Measurements from ENCODE around the gene FOS.
"Not testable (repeated sequence)": the region's sequence is repeated elsewhere in the genome, so short reads cannot be mapped to it uniquely, and the experiment has no call there.

The FOS gene

DNA sequence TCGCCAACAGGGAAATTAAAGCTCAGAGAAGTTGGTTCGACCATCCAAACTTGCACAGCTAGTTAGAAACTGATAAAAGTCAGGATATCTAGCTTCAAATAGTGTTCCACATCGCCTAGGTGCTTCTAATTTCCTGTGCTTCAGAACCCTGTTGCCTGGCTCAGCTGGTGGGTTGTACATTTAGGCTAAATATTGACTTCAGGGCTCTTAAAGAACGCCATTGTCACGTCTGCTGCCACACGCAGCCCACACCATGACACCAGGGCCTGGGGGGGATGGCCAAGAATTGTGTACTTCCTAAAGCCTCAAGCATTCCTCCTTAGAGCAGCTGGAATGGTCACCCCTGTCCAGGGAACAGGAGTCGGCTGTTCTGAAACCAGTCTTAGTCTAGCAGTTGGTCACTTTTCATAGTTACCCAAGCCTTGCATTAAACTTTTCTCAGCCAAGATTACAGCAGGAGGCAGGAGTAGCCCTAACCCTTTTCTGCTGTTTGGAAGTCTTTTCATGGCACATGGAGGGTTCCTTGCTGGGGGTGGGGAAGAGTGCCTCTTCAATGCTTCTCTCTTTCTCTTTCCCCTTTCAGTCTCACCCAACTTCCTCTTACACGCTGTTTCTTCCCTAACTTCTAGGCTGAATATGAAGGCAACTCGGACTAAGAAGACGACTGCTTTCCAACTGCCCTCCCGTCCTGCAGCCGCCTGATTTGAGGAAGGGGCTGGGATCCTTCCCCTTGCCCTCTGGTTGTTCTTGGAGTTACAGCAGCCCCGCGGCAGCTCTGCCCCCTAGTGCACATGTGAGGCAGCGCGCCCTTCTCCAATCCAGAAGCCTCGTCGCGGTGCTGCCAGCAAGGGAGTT lies 17.1 kb downstream of the FOS start:
- DNase-seq: peak; percentile 46

DNA sequence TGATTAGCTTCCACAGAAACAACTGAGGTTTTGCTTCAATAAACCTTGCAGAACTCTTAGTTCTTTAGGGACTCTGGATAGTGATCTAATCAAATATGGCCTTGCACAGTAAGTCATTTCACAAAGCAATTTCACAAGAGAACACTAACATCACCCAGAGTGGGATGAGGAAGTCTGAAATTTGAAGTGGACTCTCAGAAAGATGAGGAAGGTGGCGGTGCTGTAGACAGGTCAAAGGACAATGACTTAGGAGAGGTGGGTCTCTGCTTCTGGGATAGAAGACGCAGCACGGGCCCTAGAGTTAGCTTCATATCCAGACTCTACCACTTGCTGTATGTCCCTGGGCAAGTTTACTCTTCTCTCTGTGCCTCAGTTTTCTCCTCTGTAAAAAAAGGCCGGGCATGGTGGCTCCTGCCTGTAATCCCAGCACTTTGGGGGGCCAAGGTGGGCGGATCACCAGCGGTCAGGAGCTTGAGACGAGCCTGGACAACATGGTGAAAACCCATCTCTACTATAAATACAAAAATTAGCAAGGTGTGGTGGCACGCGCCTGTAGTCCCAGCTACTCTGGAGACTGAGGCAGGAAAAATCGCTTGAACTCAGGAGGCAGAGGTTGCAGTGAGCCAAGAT lies 18.9 kb downstream of the FOS start:
- peak; percentile 75 for DNase-seq

DNA sequence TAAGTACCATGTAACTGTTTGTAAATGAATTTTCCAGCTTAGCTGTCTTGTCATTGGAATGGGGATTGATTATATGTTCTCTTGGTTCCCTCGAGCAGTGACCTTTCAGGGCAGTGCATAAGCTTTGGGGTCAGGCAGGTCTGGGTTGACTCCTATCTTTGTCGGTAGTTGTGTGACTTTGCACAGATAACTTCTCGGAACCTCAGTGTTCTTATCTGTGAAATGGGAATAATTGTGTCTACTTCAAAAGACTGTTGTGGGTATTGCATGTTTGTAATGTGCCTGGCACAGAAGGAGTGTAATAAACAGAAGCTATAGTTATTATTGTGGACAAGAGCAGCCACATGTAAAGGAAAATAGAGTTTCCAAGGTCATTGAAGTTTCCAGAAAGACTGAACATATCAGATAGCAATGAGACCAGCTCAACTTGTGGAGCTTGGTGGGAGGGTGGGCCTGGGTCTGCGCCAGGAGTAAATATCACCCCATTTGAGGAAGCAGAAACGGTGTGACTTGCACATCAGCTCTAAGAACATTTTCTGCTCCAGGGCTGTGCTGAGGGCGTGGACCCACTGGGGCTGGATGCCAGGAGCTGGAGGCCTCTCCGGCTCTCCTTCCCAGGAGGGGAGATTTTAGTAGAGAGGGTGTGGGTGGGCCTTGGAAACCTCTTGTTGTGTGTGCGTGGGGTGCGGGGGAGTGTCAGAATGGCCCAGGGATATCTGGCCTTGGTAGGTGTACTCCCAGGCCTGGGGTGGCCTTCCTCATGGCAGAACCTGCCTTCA lies 19.7 kb downstream of the FOS start:
- DNase-seq: peak; percentile 47

DNA sequence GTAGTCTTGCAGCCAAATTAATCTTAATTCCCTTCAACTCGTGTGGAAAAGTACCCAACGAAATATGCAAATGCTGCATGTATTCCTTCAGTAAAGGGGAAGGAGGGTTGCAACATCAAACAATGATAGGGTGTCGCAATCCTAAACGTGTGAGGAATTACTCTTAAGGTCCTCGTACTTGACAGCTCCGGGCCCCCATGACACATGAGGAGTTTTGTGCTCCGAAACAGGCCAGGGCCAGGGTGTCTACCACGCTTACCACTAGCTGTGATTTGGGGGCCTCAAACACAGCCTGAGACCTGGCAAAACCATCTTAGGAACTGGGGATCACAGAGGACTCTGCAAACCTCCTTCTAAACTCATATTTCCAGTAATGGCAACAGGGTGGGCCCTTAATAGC lies 20.4 kb downstream of the FOS start:
- DNase-seq: peak; percentile 71

DNA sequence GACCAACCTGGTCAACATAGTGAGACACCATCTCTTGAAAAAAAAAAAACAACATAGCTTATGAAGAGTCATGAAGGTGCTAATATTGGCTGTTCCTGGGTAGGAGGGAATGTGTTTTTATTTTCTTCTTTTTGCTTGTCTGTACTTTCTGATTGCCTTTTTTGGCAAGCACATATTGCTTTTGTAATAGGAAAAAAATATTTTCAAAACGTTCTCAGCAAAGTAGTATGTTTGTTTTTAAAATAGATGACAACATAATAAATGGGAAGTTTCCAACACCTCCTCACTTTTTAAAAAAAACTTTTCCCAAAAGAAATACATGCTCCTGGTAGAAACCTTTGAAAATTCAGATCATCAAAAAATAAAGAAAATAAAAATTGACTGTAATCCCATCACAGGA lies 20.9 kb downstream of the FOS start:
- DNase-seq: no peak

DNA sequence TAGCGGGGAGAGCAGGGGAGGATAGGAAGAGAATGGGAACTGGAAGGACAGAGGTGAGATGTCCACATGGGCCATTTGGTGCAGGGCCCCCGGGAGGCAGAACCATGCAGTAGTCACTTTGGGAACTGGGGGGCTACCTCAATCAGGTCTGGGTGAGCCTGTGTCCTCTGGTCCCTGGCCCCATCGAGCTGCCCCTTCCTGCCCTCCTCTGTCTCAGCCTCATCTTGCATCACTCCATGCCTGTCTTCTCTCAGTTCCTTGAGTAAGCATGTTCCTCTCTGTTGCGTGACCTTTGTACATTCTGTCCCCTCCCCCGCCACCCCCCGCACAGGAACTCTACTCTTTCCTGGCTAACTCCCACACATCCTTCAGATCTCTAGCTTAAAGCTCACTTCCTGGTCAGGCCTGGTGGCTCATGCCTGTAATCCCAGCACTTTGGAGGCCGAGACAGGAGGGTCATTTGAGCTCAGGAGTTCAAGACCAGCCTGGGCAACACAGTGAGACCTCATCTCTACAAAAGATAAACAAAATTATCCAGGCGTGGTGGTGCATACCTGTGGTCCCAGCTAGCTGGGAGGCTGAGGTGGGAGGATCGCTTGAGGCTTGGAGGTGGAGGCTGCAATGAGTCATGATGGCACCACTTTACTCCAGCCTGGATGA lies 23.2 kb downstream of the FOS start:
- peak; percentile 87 for DNase-seq

DNA sequence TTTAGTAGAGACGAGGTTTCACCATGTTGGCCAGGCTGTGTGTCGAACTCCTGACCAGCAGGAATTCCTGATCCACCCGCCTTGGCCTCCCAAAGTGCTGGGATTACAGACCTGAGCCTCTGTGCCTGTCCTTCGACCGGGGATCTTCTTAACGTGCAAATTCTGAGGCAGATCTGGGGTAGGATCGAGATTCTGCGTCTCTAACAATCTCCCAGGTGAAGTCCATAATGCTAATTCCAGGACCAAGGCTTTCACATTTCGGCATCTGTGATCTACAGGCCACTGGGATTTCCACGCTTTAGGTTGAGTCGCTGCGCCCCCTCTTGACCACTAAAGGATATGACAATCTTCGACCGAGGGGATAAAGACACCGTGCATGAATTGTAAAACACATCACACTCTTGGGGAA lies 24.8 kb downstream of the FOS start:
- no peak for DNase-seq

DNA sequence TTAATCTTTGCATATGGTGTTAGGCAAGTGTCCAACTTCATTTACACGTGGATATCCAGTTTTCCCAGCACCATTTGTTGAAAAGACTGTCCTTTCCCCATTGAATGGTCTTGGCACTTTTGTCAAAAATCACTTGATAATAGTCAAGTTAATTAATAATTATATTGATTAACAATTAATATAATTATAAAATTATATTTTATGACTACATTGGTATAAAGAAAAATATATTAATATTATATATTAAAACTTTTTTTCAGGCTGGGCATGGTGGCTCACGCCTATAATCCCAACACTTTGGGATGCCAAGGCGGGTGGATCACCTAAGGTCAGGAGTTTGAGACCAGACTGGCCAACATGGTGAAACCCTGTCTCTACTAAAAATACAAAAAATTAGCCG lies 27.8 kb downstream of the FOS start:
- not testable (repeated sequence) for DNase-seq

DNA sequence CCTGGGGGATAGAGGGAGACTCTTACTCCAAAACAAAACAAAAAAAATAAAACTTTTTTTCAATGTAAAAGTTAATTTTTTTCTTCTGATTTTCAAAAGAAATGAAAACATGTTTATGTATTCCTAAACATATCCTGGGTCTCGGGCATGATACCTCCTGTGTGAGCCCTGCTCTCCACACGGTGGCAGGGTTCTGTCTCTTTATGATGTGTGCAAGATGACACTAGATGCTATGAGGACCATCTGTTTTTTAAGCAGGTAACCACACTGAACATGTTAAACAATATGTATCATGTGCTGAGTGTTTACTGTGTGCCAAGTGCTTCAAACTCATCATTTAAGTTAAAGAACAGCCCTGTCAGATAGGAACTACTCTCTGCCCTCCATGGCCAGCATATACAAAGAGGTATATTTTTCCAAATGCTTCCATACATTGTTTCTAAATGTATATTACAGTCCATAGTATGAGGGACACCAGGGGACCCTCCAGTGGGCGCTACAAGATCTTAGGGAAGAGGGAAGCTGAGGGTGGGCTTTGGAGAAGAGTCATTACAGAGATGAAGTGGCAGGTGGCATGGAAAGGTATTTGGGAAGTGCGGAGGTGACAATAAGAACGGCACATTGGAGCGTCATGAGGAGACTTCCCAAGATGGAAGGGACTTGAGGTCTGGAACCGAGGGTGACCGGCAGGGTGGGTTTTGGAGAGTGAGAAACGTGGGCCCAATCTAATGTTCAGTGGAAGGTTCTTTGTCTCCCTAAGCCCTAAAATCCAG lies 28.5 kb downstream of the FOS start:
- no peak for DNase-seq

DNA sequence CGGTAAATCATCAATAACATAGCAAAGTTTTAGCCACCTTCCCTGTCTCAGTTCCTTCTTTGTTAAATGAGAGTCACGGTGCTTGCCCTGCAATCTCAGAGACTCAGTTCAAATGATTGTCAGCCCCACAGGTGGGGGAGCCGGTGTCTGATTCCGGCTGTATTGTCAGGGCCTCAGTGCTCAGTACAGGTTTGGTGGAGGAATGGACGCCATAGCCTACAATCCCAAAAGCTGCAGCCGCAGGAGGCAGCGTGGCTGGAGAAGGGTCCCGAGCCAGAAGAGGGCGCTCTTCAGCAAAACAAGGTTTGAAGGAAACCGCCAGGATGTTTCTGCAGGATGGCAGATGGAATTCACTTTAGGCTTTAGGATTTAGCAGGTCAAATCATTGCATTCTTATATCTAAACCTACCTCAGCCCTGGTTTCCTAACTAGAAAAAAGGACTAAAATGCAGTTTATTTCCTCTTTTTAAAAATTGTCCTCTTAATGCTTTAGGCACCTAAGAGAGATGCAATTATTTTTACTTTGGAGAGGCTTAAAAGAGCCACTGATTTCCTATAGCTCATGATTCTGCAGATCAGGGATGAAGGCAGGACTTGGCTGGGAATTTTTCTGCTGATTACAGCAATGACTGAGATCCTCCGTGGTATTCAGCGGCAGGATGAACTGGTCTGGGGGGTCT lies 29.2 kb downstream of the FOS start:
- peak; percentile 7 for DNase-seq

DNA sequence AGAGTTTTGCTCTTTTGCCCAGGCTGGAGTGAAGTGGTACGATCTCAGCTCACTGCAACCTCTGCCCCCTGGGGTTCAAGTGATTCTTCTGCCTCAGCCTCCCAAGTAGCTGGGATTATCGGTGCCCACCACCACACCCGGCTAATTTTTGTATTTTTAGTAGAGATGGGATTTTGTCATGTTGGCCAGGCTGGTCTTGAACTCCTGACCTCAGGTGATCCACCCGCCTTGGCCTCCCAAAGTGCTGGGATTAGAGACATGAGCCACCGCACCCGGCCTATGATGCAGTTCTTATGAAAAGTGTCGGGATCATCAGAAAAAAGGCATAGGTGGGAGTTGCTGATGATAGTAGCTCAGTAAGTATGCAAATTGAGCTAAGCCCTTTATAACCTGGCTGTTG lies 30.4 kb downstream of the FOS start:
- DNase-seq: not testable (repeated sequence)

DNA sequence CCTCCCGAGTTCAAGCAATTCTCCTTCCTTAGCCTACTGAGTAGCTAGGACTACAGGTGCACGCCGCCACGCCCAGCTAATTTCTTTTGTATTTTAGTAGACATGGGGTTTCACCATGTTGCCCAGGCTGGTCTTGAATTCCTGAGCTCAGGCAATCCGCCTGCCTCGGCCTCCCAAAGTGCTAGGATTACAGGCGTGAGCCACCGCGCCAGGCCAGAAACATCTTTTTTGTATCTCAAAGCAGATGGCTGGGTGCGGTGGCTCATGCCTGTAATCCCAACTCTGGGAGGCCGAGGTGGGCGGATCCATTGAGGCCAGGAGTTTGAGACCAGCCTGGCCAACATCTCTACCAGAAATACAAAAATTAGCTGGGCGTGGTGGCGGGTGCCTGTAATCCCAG lies 30.9 kb downstream of the FOS start:
- not testable (repeated sequence) for DNase-seq

DNA sequence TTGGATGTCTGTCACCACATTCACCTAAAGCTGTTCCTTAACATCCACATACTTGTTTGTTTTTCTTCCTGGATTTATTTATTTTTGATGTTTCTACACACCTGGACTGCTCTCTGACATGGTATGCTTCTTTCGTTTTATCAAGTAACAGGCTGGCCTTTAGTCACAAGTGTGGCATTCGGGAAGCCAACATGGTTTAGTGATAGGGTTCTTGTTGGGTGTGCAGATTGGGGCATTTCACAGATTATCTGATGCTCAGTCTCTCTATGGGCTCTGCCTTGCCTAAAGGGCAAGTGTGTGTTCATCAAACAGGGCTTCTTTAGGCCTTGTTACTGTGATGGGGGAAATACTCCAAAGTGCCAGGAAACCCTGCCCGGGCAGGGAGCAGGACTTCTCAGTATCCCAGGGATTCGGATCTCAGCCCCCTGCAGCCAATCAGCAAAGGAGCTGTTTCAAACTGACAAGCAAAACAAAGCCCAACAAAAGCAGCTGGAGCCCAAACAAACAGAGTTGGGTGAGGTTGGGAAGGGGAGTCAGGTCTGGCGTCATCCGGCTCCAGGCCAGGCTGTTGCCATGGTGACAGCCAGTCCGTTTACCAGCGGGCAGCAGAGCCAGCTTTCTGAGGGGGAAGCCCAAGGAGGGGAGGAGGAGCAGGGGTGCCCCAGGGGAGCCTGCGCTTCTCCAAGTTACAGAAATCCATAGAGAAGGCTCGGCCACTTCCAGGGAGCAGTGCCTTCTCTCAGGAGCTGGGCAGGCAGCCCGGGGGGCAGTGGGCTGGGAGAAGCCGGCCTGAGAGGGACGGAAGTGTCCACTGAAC lies 31.9 kb downstream of the FOS start:
- no peak for DNase-seq

DNA sequence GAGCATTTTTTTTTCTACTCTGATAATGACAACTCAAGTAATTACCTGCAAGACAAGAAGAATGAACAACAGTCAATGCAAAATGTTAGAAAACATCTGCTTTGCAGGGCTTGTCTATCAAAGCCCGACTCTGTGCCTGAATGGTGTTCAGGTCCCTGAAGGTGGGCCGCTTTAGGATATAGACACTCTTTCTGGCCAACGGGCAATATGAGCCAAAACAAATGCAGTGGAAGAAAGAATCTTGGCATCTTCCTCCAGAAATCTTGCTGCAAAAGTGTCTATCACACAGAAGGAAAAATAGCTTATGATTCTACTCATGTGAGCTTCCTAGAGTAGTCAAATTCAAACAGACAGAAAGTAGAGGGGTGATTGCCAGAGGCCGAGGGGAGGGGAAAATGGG lies 32.7 kb downstream of the FOS start:
- DNase-seq: no peak

DNA sequence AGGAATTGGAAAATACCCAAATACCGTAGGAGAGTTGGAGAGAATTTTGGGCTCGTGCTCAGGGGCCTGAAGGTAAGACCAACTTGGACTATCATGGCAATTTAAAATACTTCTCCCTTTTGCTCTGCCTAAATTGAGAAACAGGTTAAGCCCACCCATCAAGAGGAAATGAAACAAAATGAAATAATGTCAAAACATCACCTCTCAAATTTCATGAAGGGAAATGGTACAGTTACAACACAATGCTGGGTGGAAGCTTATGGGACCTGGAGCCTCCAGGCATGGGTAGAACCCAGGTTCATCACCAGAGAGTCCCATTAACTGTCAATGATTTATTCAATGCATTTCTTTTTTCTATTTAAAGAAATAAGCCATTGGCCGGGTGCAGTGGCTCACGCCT lies 33.7 kb downstream of the FOS start:
- DNase-seq: peak; percentile 11

DNA sequence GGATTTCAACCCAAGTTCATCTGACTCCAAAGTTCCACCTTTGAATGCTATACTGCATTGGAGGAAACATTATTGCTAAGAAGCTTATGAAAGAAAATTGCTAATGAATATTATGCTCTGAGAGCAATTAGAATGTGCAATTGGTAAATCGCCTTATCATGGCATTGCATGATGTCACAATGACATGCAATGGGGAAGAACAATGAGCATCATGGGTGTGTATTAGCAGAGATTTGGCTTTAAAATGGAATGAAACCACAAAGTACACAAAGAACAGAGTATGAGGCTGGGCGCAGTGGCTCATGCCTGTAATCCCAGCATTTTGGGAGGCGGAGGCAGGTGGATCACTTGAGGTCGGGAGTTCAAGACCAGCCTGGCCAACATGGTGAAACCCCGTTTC lies 34.7 kb downstream of the FOS start:
- no peak for DNase-seq

DNA sequence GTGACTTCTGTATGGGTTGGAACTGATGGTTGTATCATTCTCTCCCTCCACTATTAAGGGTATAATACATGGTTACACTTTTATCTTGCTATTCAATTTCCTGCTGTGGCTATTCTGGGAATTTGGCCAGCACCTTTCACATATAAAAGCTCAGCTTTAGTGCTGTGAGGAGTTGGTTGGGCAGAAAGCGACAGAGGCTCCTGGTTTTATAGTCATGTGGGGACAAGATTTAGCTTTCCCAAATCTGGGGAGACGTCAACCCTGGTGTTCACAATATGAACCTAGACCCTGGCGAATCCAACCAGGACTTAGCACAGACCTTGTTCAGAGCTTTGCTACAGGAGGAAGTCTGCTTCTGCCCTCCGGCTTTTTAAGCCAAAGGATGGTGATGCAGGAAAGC lies 36.5 kb downstream of the FOS start:
- DNase-seq: no peak

DNA sequence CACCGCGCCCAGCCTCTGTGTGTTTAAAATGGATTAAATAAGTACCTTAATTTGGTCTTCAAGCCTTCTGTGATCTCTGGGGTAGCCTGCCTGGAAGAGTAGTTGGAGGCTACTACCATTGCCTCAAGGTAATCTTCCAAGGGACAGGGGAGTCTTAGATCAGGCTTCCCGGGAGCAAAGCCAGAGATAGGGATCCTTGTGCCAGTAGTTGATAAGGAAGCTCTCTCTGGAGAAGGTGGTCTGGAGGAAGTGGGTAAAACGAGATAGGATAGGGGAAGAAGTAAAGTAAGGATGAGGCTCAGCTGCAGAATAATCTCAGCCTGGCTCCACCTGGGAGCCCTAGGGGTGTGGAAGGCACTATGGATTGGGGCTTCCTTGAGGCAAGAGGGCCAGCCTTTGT lies 38.5 kb downstream of the FOS start:
- no peak for DNase-seq

DNA sequence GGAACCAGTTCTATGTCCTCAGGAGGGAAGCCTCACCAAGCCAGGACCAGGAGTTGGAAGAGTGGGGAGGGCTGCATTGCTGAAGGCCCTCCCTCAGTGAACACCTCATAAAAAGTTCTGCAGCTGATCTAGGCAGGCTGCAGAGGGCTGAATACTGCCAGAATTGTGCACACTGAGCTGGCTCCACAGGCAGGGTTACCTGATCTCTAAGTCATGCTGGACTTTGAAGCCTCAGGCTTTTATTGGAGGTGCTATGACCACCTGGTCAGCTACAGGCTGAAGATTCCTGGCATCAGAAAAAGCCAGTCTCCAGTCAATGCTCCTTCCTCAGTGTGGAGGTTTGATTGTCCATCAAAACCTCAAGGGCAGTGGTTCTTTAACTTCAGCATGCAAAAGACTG lies 39.7 kb downstream of the FOS start:
- DNase-seq: no peak

DNA sequence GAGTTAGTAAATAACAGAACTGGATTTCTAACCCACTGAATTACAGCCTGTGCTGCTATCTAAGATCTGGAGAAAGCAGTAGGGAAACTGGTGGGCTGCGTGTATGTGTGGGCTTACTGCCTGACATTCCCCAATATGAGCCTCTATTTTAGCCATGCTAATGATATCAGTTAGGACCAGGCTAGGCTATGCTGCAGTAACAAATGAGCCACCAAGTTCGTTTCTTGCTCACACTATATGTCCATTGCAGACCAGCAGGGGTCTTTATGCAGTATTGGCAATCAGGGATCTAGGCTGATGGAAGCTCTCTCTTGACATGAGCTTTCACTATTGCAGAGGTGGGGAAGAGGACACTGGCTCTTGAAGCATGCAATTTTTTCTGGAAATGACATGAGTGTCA lies 40.4 kb downstream of the FOS start:
- no peak for DNase-seq

DNA sequence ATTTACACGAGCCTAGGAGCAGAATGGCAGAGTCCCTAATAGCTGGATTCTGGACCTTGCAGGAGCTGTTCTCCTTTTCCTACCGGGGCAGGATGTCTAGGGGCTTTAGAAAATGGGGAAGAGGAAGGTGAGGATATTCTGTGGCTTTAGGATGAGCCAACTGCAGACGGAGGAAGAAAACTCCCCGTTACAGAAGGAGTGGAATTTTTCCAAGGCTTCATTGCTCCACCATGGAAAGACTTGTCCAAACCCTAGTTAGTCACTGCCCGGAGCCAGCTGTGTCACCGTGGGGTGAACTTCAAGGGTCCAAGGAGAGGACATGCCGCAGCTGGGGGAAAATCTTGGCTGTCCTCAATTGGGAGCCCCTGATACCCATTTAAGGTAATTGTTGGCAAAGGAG lies 41.6 kb downstream of the FOS start:
- no peak for DNase-seq
